Heart left ventricle (tissue), 13 donors: ENCODE data around the gene ANO4.

Source experiments
- POLR2A ChIP-seq, 2 donors: fragments of 450-650 bp; IDR thresholded peaks; one replicate each; pipeline ENCODE4 v1.6.1; 2017; ENCODE audit warnings: antibody characterized with exemption in 2 of 2, mild to moderate bottlenecking in 2 of 2, moderate library complexity in 2 of 2
- TF ChIP-seq, protein P1 (sequence below), 12 donors: fragments of 200-600 bp; sonication (generic) in 4 of 12; IDR thresholded peaks; one replicate each; pipeline versions ENCODE4 v1.5.0 to v1.8.0; 2018 to 2022; ENCODE audit warnings: antibody characterized with exemption in 12 of 12, mild to moderate bottlenecking in 5 of 12
- donor health status: ischemic (EF 13 %, LVEDD 7.1; RV severe dilation, severe dysfunction).
- donor health status: DM: no; HTN: yes; CAD: no.
- donor health status: DM: no; HTN: no; CAD: no.
- donor health status: ischemic (EF 25% LVEDD 6.9; RV normal size, moderate dysfunction).
- donor health status: ischemic (EF 25% LVEDD 5.7; RV mildly dilated, moderate dysfunction).
- donor health status: ischemic (EF 35%, LVEDD 5.7; RV mildly dilated, moderate dysfunction).
- donor health status: nonischemic (EF 11% LVEDD 7.7; RV severe dilation, severe dysfunction).
- donor health status: DM: yes; HTN: yes; CAD: no.
- donor health status: PGD.
- donor health status: ischemic (EF 29% LVEDD 5.4; RV normal size, mild dysfunction).
- donor health status: nonischemic (EF 23%, LVEDD 6.1; RV moderate dilation, normal function).

DNA sequence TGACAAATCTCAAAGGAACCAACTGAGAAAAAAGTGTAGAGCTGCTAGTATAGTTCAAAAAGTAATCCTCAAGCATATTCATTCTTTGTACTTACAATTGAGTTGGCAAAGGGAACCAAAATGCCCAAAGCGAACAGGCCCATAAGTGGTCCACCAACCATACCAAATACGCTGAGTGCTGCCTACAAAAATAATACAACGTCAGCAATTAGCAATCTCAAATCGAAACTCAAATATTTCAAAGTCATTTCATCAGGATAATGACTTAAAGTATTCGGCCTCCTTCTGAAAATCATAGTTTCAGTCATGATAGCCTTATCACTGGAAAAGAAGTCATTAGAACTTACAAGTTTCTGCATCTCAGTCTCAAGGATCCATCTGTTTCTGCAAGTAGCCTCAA, 373.4 kb downstream of the ANO4 start:
- TF ChIP-seq, protein P1, sequence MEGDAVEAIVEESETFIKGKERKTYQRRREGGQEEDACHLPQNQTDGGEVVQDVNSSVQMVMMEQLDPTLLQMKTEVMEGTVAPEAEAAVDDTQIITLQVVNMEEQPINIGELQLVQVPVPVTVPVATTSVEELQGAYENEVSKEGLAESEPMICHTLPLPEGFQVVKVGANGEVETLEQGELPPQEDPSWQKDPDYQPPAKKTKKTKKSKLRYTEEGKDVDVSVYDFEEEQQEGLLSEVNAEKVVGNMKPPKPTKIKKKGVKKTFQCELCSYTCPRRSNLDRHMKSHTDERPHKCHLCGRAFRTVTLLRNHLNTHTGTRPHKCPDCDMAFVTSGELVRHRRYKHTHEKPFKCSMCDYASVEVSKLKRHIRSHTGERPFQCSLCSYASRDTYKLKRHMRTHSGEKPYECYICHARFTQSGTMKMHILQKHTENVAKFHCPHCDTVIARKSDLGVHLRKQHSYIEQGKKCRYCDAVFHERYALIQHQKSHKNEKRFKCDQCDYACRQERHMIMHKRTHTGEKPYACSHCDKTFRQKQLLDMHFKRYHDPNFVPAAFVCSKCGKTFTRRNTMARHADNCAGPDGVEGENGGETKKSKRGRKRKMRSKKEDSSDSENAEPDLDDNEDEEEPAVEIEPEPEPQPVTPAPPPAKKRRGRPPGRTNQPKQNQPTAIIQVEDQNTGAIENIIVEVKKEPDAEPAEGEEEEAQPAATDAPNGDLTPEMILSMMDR (IDR thresholded peaks at IDR 0.05), result no peak
- no peak for TF ChIP-seq POLR2A (IDR thresholded peaks at IDR 0.05)
